ENCODE results near the gene HS1BP3. TPM values are rescaled to one million over a fixed set of nuclear protein-coding genes. Genes with fewer than 3 reads are reported as not detected.
A peak's percentile ranks its signal among the peaks of the same experiment; 100 is the strongest.

The HS1BP3 gene
- total and polyA plus RNA-seq, 2 of the 4 experiments (the other 2 are of a cell fraction), result 9.0 to 14.8 TPM

- no peaks in the 10 kb centered on the region for H3K27me3 ChIP-seq (ENCODE audit: control insufficient read depth, insufficient read depth, low read length)
- DNase-seq, result no peak
- no peak overlapping the region for H3K14ac ChIP-seq (replicated peaks; ENCODE audit: low read depth, low read length)
- intact Hi-C loops (cut with micrococcal nuclease) (no loop called here), dilution Hi-C loops (cut with HindIII; ENCODE audit: low sequenced_read_pairs, unreplicated experiment) (no loop called here), in situ Hi-C loops (cut with MboI; ENCODE audit: low sequenced_read_pairs) (no loop called here)
- 0 out of 2 replicates have a peak overlapping the region, but pooled peaks have one; percentile 1 for H3K4ac ChIP-seq (ENCODE audit: low read depth, low read length)
- H2AFZ ChIP-seq (replicated peaks; ENCODE audit: low read length, poor library complexity), result no peak overlapping the region
- TF ChIP-seq RFX5 (IDR thresholded peaks at IDR 0.05; ENCODE audit: low read depth, low read length) (no peak), NFE2L2 (IDR thresholded peaks at IDR 0.05; ENCODE audit: low read depth, low read length) (no peak), MAFK (IDR thresholded peaks at IDR 0.05; ENCODE audit: low read depth, low read length) (no peak), POLR2A (IDR thresholded peaks at IDR 0.05; ENCODE audit: low read depth, low read length) (no peak)
- TF ChIP-seq, protein P1, sequence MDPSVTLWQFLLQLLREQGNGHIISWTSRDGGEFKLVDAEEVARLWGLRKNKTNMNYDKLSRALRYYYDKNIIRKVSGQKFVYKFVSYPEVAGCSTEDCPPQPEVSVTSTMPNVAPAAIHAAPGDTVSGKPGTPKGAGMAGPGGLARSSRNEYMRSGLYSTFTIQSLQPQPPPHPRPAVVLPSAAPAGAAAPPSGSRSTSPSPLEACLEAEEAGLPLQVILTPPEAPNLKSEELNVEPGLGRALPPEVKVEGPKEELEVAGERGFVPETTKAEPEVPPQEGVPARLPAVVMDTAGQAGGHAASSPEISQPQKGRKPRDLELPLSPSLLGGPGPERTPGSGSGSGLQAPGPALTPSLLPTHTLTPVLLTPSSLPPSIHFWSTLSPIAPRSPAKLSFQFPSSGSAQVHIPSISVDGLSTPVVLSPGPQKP (IDR thresholded peaks at IDR 0.05; ENCODE audit: borderline replicate concordance, low read depth, low read length), result no peak
- H3K18ac ChIP-seq (ENCODE audit: low read depth, low read length), result no peak overlapping the region
- peak overlapping the region; percentile 17 for H4K91ac ChIP-seq (ENCODE audit: insufficient read depth, low read depth, low read length)
- H3K9me3 ChIP-seq (ENCODE audit: control insufficient read depth, insufficient read depth, low read length), result no peaks in the 10 kb centered on the region
- no peak overlapping the region for H4K5ac ChIP-seq (ENCODE audit: low read depth, low read length)
- no peak overlapping the region for H4K8ac ChIP-seq (ENCODE audit: low read depth in 2 of 2, low read length in 2 of 2)
- no peak overlapping the region for H2BK20ac ChIP-seq (ENCODE audit: low read depth, low read length)
- no peak overlapping the region for H3K23ac ChIP-seq (ENCODE audit: low read depth, low read length)
- no peaks in the 10 kb centered on the region for H4K20me1 ChIP-seq (ENCODE audit: insufficient read depth, low read length)
- H3K4me3 ChIP-seq (ENCODE audit: insufficient read depth, low read depth, low read length), result no peak overlapping the region
- no peak overlapping the region for H3K27ac ChIP-seq (ENCODE audit: insufficient read depth, low read length)
- H3K9ac ChIP-seq (ENCODE audit: low read depth, low read length), result no peak overlapping the region
- no peak overlapping the region; the same call in 1 of the 2 replicates for H2BK120ac ChIP-seq (ENCODE audit: low read depth, low read length)
- no TSS peak for BruUV-seq (replicated peaks)
- H3K79me1 ChIP-seq (ENCODE audit: low read depth in 1 of 2, low read length in 2 of 2), result no peaks in the 10 kb centered on the region; a peak in 1 of 4 replicates
- no peaks in the 10 kb centered on the region for H3K36me3 ChIP-seq (ENCODE audit: control insufficient read depth, insufficient read depth, low read length)
- CTCF ChIA-PET, result interaction anchor here (1.0 kb wide), 1 partner anchor 37 kb away, joined by 4 read pairs; no protein-coding TSS in a partner anchor
- peaks cover 18% of the 10 kb centered on the region for H3K4me1 ChIP-seq (ENCODE audit: control insufficient read depth, insufficient read depth, low read length)
- 69% methylated on average over 5 of the region's 12 CpGs; no CpG with 5 or more reads in 1 of the 2 experiments for WGBS, 2 experiments (ENCODE audit: extremely low coverage in 2 of 2, insufficient read length in 1 of 2)
- no peak overlapping the region for H2AK9ac ChIP-seq (replicated peaks; ENCODE audit: low read depth, low read length, poor library complexity)
- no peak overlapping the region for H3K56ac ChIP-seq (ENCODE audit: extremely low read depth, insufficient read depth, low read length)
- no peak overlapping the region for H2BK5ac ChIP-seq (ENCODE audit: low read depth, low read length, poor library complexity, severe bottlenecking)
- H2BK15ac ChIP-seq (ENCODE audit: low read depth, low read length), result no peak overlapping the region
- H3K4me2 ChIP-seq (ENCODE audit: low read depth, low read length), result no peak overlapping the region
- POLR2A ChIA-PET (ENCODE audit: unreplicated experiment), result no interaction called here
- ATAC-seq (ENCODE audit: low read depth), result no peak
- H2AK5ac ChIP-seq (ENCODE audit: low read depth, low read length), result peak overlapping the region; percentile 6; the same call in 1 of the 2 replicates
- peaks cover 22% of the 10 kb centered on the region for H3K9me1 ChIP-seq (ENCODE audit: insufficient read depth, low read length)
Observed at GRCh38 chr2:20599001-20599600, 51.8 kb downstream of the HS1BP3 start.
